Skeletal muscle satellite cell (primary cell): ENCODE data around the gene LGALS8. TPM values are rescaled to one million over a fixed set of nuclear protein-coding genes. Genes with fewer than 3 reads are reported as not detected.
"Not testable (repeated sequence)": the region's sequence is repeated elsewhere in the genome, so short reads cannot be mapped to it uniquely, and the experiment has no call there.

ENCODE experiments used
- H3K27me3 ChIP-seq: 2 replicates; pipeline ENCODE4 v1.7.0; 2013; ENCODE audit warnings: low read length; ENCODE audit not compliant: control insufficient read depth, insufficient read depth
- H3K36me3 ChIP-seq: 2 replicates; pipeline ENCODE4 v1.7.0; 2013; ENCODE audit warnings: mild to moderate bottlenecking, control low read depth, low read length; ENCODE audit not compliant: insufficient read depth
- H3K4me1 ChIP-seq: 2 replicates; pipeline ENCODE4 v1.7.0; 2013; ENCODE audit warnings: low read length; ENCODE audit not compliant: control insufficient read depth, insufficient read depth
- H3K4me2 ChIP-seq: 2 replicates; pipeline ENCODE4 v1.7.0; 2013; ENCODE audit warnings: mild to moderate bottlenecking, low read length
- H3K4me3 ChIP-seq: 2 replicates; pipeline ENCODE4 v1.7.0; 2013; ENCODE audit warnings: low read length
- H3K9ac ChIP-seq: 2 replicates; pipeline ENCODE4 v1.7.0; 2013; ENCODE audit warnings: mild to moderate bottlenecking, low read depth, low read length, moderate library complexity
- H3K9me3 ChIP-seq: replicated peaks from 2 replicates; pipeline ENCODE4 v1.7.0; 2013; ENCODE audit warnings: mild to moderate bottlenecking, control low read depth, low read length
- total RNA-seq: library from RNA; depleted of rRNA; stranded (reverse); fragments of >200 nt; gene quantifications from 2 replicates; pipeline ENCODE4 v1.2.3, GENCODE V29; 2012; rRNA removed

Gene LGALS8
- 74.3 and 86.5 TPM in 2 replicates for total RNA-seq

GRCh38 chr1:236523704-236524141 lies at the start of gene LGALS8:
TSS of gene LGALS8 (plus strand) at chr1:236523982. CDS start at chr1:236526071, 2,089 bp downstream.
- H3K4me2 ChIP-seq, result peak within 1 kb of the TSS; percentile 83
- H3K27me3 ChIP-seq, result no peaks in the 10 kb centered on the region
- H3K36me3 ChIP-seq, result peaks cover 17% of the 10 kb centered on the region
- H3K4me1 ChIP-seq, result peaks cover 6% of the 10 kb centered on the region
- H3K9me3 ChIP-seq, result no peaks in the 10 kb centered on the region
- H3K9ac ChIP-seq, result peak within 1 kb of the TSS; percentile 87
- H3K4me3 ChIP-seq, result peak within 1 kb of the TSS; percentile 81

GRCh38 chr1:236476019-236476418 lies 47.8 kb upstream of the LGALS8 start:
- Histone ChIP-seq H3K4me1 (no peaks in the 10 kb centered on the region), H3K4me2 (no peak overlapping the region), H3K36me3 (no peaks in the 10 kb centered on the region), H3K4me3 (no peak overlapping the region), H3K9me3 (no peaks in the 10 kb centered on the region), H3K27me3 (peaks cover 8% of the 10 kb centered on the region), H3K9ac (no peak overlapping the region)

GRCh38 chr1:236480758-236481436 lies 42.9 kb upstream of the LGALS8 start:
- no peaks in the 10 kb centered on the region for H3K36me3 ChIP-seq

GRCh38 chr1:236484310-236484971 lies 39.3 kb upstream of the LGALS8 start:
- H3K27me3 ChIP-seq, result peaks cover 10% of the 10 kb centered on the region
- H3K9me3 ChIP-seq, result no peaks in the 10 kb centered on the region
- H3K9ac ChIP-seq, result no peak overlapping the region
- no peak overlapping the region for H3K4me3 ChIP-seq
- H3K4me1 ChIP-seq, result no peaks in the 10 kb centered on the region
- no peak overlapping the region for H3K4me2 ChIP-seq
- no peaks in the 10 kb centered on the region for H3K36me3 ChIP-seq

More at GRCh38 chr1:236480758-236481436, 42.9 kb upstream of the LGALS8 start:
- no peak overlapping the region for H3K9ac ChIP-seq
- no peaks in the 10 kb centered on the region for H3K4me1 ChIP-seq
- H3K4me3 ChIP-seq, result no peak overlapping the region
- H3K27me3 ChIP-seq, result no peaks in the 10 kb centered on the region
- H3K4me2 ChIP-seq, result no peak overlapping the region
- H3K9me3 ChIP-seq, result no peaks in the 10 kb centered on the region

- no peaks in the 10 kb centered on the region for H3K36me3 ChIP-seq
- H3K4me2 ChIP-seq, result no peak overlapping the region
- no peaks in the 10 kb centered on the region for H3K9me3 ChIP-seq
- H3K4me3 ChIP-seq, result no peak overlapping the region
- no peak overlapping the region for H3K9ac ChIP-seq
- H3K4me1 ChIP-seq, result no peaks in the 10 kb centered on the region
- H3K27me3 ChIP-seq, result peaks cover 18% of the 10 kb centered on the region
Measured at GRCh38 chr1:236486356-236487002, 37.3 kb upstream of the LGALS8 start.

DNA sequence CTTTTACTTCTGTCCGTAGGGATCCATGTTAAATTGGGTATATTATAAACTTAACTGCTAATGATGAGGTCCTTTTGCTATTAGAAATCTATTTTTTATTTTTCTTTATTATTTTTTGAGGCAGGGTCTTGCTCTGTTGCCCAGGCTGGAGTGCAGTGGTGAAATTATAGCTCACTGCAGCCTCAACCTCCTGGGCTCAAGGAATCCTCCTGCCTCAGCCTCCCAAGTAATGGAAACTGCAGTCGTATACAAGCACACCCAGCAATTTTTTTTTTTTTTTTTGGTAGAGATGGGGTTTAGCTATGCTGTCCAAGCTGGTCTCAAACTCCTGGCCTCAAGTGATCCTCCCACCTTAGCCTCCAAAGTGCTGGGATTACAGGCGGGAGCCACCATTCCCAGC lies 34.6 kb upstream of the LGALS8 start:
- H3K9ac ChIP-seq, H3K36me3 ChIP-seq, H3K9me3 ChIP-seq, H3K4me2 ChIP-seq, H3K4me1 ChIP-seq, H3K4me3 ChIP-seq: not testable (repeated sequence)
- H3K27me3 ChIP-seq, result peaks cover 21% of the 10 kb centered on the region

DNA sequence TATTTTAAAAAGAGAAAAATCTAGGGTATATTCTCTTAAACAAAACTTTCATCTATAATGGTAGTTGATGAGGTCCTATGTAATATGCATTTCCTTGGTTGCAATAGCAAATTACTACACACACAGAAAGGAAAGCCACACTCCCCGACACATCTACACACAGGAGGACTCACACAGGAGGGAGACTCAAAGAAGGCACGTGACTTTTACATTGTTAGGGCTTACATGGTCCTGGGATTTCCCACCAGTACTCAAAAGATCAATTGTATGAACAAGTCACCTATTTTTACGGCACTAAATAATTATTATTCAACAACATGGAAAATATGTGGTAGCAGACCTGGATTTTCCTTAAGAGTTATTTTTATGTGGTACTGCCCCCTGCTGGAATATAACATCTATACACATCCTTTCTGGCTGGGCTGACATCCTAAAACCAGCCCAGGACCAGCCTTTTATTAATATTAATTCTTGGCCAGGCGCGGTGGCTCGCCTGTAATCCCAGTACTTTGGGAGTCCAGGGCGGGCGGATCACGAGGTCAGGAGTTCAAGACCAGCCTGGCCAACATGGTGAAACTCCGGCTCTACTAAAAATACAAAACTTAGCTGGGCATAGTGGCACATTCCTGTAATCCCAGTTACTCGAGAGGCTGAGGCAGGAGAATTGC lies 33.9 kb upstream of the LGALS8 start:
- peaks cover 3% of the 10 kb centered on the region for H3K4me1 ChIP-seq
- H3K36me3 ChIP-seq, result no peaks in the 10 kb centered on the region
- peaks cover 21% of the 10 kb centered on the region for H3K27me3 ChIP-seq
- no peaks in the 10 kb centered on the region for H3K9me3 ChIP-seq
- no peak overlapping the region for H3K4me2 ChIP-seq
- H3K4me3 ChIP-seq, result no peak overlapping the region
- no peak overlapping the region for H3K9ac ChIP-seq

GRCh38 chr1:236491469-236492136 lies 32.2 kb upstream of the LGALS8 start:
- no peaks in the 10 kb centered on the region for H3K36me3 ChIP-seq
- peaks cover 3% of the 10 kb centered on the region for H3K4me1 ChIP-seq
- no peak overlapping the region for H3K9ac ChIP-seq
- H3K9me3 ChIP-seq, result no peaks in the 10 kb centered on the region
- peaks cover 27% of the 10 kb centered on the region for H3K27me3 ChIP-seq
- no peak overlapping the region for H3K4me2 ChIP-seq
- no peak overlapping the region for H3K4me3 ChIP-seq

- Histone ChIP-seq H3K9me3 (no peaks in the 10 kb centered on the region), H3K9ac (no peak overlapping the region), H3K4me1 (peaks cover 3% of the 10 kb centered on the region), H3K36me3 (no peaks in the 10 kb centered on the region), H3K4me2 (no peak overlapping the region), H3K27me3 (peaks cover 23% of the 10 kb centered on the region), H3K4me3 (no peak overlapping the region)
Measured at GRCh38 chr1:236492378-236492777, 31.4 kb upstream of the LGALS8 start.

DNA sequence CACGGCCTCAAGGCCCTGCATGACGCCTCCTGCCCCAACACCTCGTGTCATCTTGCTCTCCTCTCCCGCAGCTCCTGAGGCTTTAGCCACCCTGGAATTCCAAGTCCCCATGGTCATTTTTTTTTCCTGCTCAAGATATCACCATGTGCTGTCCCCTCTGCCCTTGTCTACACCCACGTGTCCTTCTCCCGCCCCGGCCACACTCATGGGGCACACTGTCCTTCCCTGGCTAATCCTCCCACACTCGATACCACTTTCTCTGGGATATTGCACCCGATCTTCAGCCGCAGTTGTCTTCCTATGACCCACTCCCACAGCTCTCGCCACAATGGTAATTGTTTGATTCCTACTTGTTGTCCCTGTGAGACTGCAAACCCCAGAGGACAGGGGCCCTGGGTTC lies 29.7 kb upstream of the LGALS8 start:
- Histone ChIP-seq H3K9me3 (no peaks in the 10 kb centered on the region), H3K4me3 (no peak overlapping the region), H3K27me3 (peaks cover 17% of the 10 kb centered on the region), H3K9ac (no peak overlapping the region), H3K4me1 (peaks cover 3% of the 10 kb centered on the region), H3K36me3 (no peaks in the 10 kb centered on the region), H3K4me2 (no peak overlapping the region)
